Endothelial cell of umbilical vein (primary cell): ENCODE data around the gene LTBP1. TPM values are rescaled to one million over a fixed set of nuclear protein-coding genes. Genes with fewer than 3 reads are reported as not detected.

Source experiments
- BruUV-seq: library from RNA; stranded (reverse); fragments of 400-500 nt; replicated peaks from 2 replicates; lab custom pipeline; 2021; lab: Mats Ljungman, UMichigan
- CTCF ChIA-PET: fragments of 300-600, 350-600 bp; sonication (Branson Sonifier 250); formaldehyde crosslinking; loops from one replicate; lab custom pipeline; 2021; ENCODE audit warnings: antibody characterized with exemption, inconsistent platforms; lab: Charles Lee
- POLR2A ChIA-PET: fragments of 300-600, 350-600 bp; sonication (Branson Sonifier 250); formaldehyde crosslinking; loops from one replicate; lab custom pipeline; 2021; ENCODE audit warnings: antibody characterized with exemption, inconsistent platforms; lab: Charles Lee
- DNase-seq: peaks from one replicate; pipeline ENCODE4 v3.0.0-alpha.2; 2011; ENCODE audit warnings: low read depth, low spot score
- FAIRE-seq: peaks from 2 replicates; lab custom pipeline; 2011; peaks lifted over from hg19 to GRCh38; lab: Jason Lieb, UNC
- H2AFZ ChIP-seq: 2 replicates; pipeline ENCODE4 v1.6.0; 2012; ENCODE audit warnings: low read depth, low read length, control low read depth, inconsistent platforms
- H3K27ac ChIP-seq: 2 replicates; pipeline ENCODE4 v1.5.1; 2011; ENCODE audit warnings: low read depth, mild to moderate bottlenecking, control low read depth, low read length, moderate library complexity; ENCODE audit not compliant: insufficient read depth
- H3K27me3 ChIP-seq, 2 experiments: 2 replicates each; pipeline versions ENCODE4 v1.6.0 to v1.6.1; 2011; ENCODE audit warnings: low read length in 2 of 2, mixed read lengths in 1 of 2; ENCODE audit not compliant: control insufficient read depth in 2 of 2, insufficient read depth in 2 of 2
- H3K36me3 ChIP-seq, 2 experiments: 2 replicates in 1 of 2; 3 replicates in 1 of 2; pipeline ENCODE4 v1.5.1; 2011; ENCODE audit warnings: low read length in 2 of 2, mild to moderate bottlenecking in 1 of 2, moderate library complexity in 1 of 2; ENCODE audit not compliant: control insufficient read depth in 2 of 2, insufficient read depth in 2 of 2; ENCODE audit errors: extremely low read depth in 1 of 2
- H3K4me1 ChIP-seq: 3 replicates; pipeline ENCODE4 v1.5.1; 2011; ENCODE audit warnings: mild to moderate bottlenecking, low read length; ENCODE audit not compliant: control insufficient read depth, insufficient read depth; ENCODE audit errors: extremely low read depth
- H3K4me2 ChIP-seq: 2 replicates; pipeline ENCODE4 v1.6.1; 2011; ENCODE audit warnings: low read length, control low read depth, mixed read lengths; ENCODE audit not compliant: insufficient read depth
- H3K4me3 ChIP-seq, 3 experiments: fragments of 200-600 bp in 1 of 3; sonication (generic), shearing (Covaris generic) in 1 of 3; replicated peaks in 1 of 3; 2 replicates each; pipeline ENCODE4 v1.5.1; 2011 to 2016; ENCODE audit warnings: control low read depth in 3 of 3, low read length in 3 of 3, mild to moderate bottlenecking in 2 of 3, inconsistent platforms in 1 of 3, low read depth in 1 of 3, moderate library complexity in 1 of 3; ENCODE audit not compliant: insufficient read depth in 1 of 3
- H3K79me2 ChIP-seq: 2 replicates; pipeline ENCODE4 v1.6.0; 2012; ENCODE audit warnings: low read length, inconsistent platforms; ENCODE audit not compliant: control insufficient read depth, insufficient read depth
- H3K9ac ChIP-seq: replicated peaks from 2 replicates; pipeline ENCODE3; 2011; ENCODE audit warnings: low read length, control low read depth; ENCODE audit not compliant: insufficient read depth; ENCODE audit errors: extremely low read depth
- H3K9me1 ChIP-seq: replicated peaks from 3 replicates; pipeline ENCODE4 v1.6.0; 2011; ENCODE audit warnings: mild to moderate bottlenecking, low read length; ENCODE audit not compliant: control insufficient read depth, insufficient read depth; ENCODE audit errors: extremely low read depth
- H3K9me3 ChIP-seq: replicated peaks from 2 replicates; pipeline ENCODE4 v1.5.1; 2012; ENCODE audit warnings: low read length, inconsistent platforms; ENCODE audit not compliant: control insufficient read depth, insufficient read depth
- H4K20me1 ChIP-seq: replicated peaks from 2 replicates; pipeline ENCODE3; 2011; ENCODE audit warnings: mild to moderate bottlenecking, low read length; ENCODE audit not compliant: control insufficient read depth, insufficient read depth; ENCODE audit errors: extremely low read depth
- CTCF ChIP-seq, 2 donors: IDR thresholded peaks; 1 replicate in 1 of 2; 2 replicates in 1 of 2; pipeline ENCODE4 v1.5.1; 2011; ENCODE audit warnings: low read length in 2 of 2, mild to moderate bottlenecking in 2 of 2, moderate library complexity in 2 of 2, control low read depth in 1 of 2, inconsistent platforms in 1 of 2, low read depth in 1 of 2; ENCODE audit not compliant: insufficient read depth in 1 of 2; ENCODE audit errors: extremely low read depth in 1 of 2
- EZH2 ChIP-seq: IDR thresholded peaks from 2 replicates; pipeline ENCODE4 v1.6.1; 2012; ENCODE audit warnings: borderline replicate concordance, low read depth, mild to moderate bottlenecking, moderate library complexity, low read length, inconsistent platforms; ENCODE audit not compliant: severe bottlenecking
- FOS ChIP-seq: IDR thresholded peaks from 2 replicates; pipeline ENCODE4 v1.6.1; 2011; ENCODE audit warnings: mild to moderate bottlenecking, low read length, moderate library complexity, borderline replicate concordance; ENCODE audit not compliant: insufficient read depth
- GATA2 ChIP-seq: IDR thresholded peaks from 2 replicates; pipeline ENCODE4 v1.7.0; 2011; ENCODE audit warnings: low read depth, mild to moderate bottlenecking, moderate library complexity, mixed read lengths, low read length; ENCODE audit not compliant: insufficient read length, insufficient read depth
- JUN ChIP-seq: IDR thresholded peaks from 2 replicates; pipeline ENCODE4 v1.6.1; 2011; ENCODE audit warnings: borderline replicate concordance, low read depth; ENCODE audit not compliant: insufficient read length, insufficient read depth
- MAX ChIP-seq: IDR thresholded peaks from 2 replicates; pipeline ENCODE4 v1.6.1; 2011; ENCODE audit not compliant: insufficient read depth, insufficient read length
- MYC ChIP-seq: IDR thresholded peaks from one replicate; pipeline ENCODE4 v1.6.1; 2011; ENCODE audit warnings: mild to moderate bottlenecking, low read depth, low read length
- POLR2A ChIP-seq: IDR thresholded peaks from 2 replicates; pipeline ENCODE4 v1.6.1; 2012; ENCODE audit warnings: low read depth, mild to moderate bottlenecking, control low read depth, low read length
- POLR2AphosphoS5 ChIP-seq: IDR thresholded peaks from 2 replicates; pipeline ENCODE4 v1.6.1; 2012; ENCODE audit warnings: low read depth, mild to moderate bottlenecking, control low read depth, low read length, moderate library complexity; ENCODE audit not compliant: insufficient read depth
- dilution Hi-C: fragments of 300-500 bp; cut with MboI; formaldehyde crosslinking; loops from one replicate; pipeline ENCODE4 v1.15.0; 2019; ENCODE audit warnings: low sequenced_read_pairs; ENCODE audit not compliant: extremely low pct_ligation_motif_present
- intact Hi-C: fragments of 100-400 bp; cut with micrococcal nuclease; formaldehyde crosslinking; loops from one replicate; pipeline ENCODE4 v1.10.0; 2022
- polyA plus RNA-seq, 4 experiments: library from polyadenylated mRNA; depleted of rRNA in 3 of 4; stranded (reverse) in 3 of 4; unstranded in 1 of 4; fragments of >200 nt; gene quantifications; 2 replicates each; pipeline versions ENCODE4 v1.2.1 to v1.2.3, GENCODE V29; 2011 to 2012; ENCODE audit warnings: missing spikeins in 1 of 4
- total RNA-seq: library from RNA; stranded (reverse); gene quantifications from 2 replicates; pipeline ENCODE4 v1.2.3, GENCODE V29; 2021

The LTBP1 gene
- total and polyA plus RNA-seq, 2 donors (not counting 3 experiments of a cell fraction or from before 2014, with no cell fraction given), result 57.4 to 68.2 TPM

- Histone ChIP-seq H3K27ac (no peak overlapping the region), H3K79me2 (no peaks in the 10 kb centered on the region), H2AFZ (no peak overlapping the region), H3K36me3 (no peaks in the 10 kb centered on the region), H3K27me3 (no peaks in the 10 kb centered on the region), H3K9me1 (no peaks in the 10 kb centered on the region), H3K4me1 (no peaks in the 10 kb centered on the region), H3K9me3 (no peaks in the 10 kb centered on the region), H3K4me3 (no peak overlapping the region), H3K4me2 (no peak overlapping the region), H3K9ac (no peak overlapping the region), H4K20me1 (no peaks in the 10 kb centered on the region)
- ChIA-PET POLR2A (no interaction called here), CTCF (interaction anchor here (1.4 kb wide), 1 partner anchor 257 kb away, joined by 3 read pairs; no protein-coding TSS in a partner anchor)
- intact Hi-C loops (no loop called here), dilution Hi-C loops (no loop called here)
- no TSS peak for BruUV-seq
- TF ChIP-seq CTCF (IDR thresholded peaks at IDR 0.05; ENCODE audit: extremely low read depth in 1 of 2, insufficient read depth in 1 of 2, low read depth in 1 of 2, low read length in 2 of 2) (no peak), POLR2A (no peak), EZH2 (no peak), POLR2AphosphoS5 (no peak), JUN (no peak), FOS (no peak), GATA2 (no peak), MYC (no peak), MAX (no peak)
- no peak for DNase-seq
- no peak for FAIRE-seq
These were observed 168.4 kb downstream of the LTBP1 start for GRCh38 chr2:33115196-33115595.
